Measurements from ENCODE around the gene MTHFD1. TPM values are rescaled to one million over a fixed set of nuclear protein-coding genes. Genes with fewer than 3 reads are reported as not detected.

The MTHFD1 gene
- polyA plus RNA-seq, 3 donors, result 11.8 to 21.3 (median 14.3) TPM

DNA sequence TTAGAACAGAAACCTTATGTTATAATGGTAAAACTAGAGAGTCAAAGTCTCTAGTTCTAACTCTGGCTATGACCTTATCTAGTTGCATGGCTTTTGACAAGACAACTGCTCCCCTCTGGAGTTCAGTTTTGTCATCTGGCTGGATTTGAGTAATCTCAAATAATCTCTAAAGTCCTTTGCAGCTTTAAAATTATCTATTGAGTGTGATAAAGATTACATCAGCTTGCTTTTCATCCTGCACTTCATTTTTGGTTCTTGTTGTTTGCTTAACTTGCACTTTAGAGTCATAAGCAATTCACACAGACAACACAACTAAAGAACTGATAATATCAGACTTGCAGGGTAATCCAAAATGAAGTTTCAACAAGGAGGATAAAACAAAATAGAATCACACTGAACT lies 79.4 kb downstream of the MTHFD1 start:
- no peak overlapping the region for H3K27ac Mint-ChIP-seq
- H3K36me3 Mint-ChIP-seq, result peaks cover 11 to 17% of the 10 kb centered on the region in 2 donors
- TF ChIP-seq, protein P1, sequence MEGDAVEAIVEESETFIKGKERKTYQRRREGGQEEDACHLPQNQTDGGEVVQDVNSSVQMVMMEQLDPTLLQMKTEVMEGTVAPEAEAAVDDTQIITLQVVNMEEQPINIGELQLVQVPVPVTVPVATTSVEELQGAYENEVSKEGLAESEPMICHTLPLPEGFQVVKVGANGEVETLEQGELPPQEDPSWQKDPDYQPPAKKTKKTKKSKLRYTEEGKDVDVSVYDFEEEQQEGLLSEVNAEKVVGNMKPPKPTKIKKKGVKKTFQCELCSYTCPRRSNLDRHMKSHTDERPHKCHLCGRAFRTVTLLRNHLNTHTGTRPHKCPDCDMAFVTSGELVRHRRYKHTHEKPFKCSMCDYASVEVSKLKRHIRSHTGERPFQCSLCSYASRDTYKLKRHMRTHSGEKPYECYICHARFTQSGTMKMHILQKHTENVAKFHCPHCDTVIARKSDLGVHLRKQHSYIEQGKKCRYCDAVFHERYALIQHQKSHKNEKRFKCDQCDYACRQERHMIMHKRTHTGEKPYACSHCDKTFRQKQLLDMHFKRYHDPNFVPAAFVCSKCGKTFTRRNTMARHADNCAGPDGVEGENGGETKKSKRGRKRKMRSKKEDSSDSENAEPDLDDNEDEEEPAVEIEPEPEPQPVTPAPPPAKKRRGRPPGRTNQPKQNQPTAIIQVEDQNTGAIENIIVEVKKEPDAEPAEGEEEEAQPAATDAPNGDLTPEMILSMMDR (IDR thresholded peaks at IDR 0.05), result no peak
- Histone ChIP-seq H3K36me3 (replicated peaks in 1 of 2; ENCODE audit: control insufficient read depth in 1 of 2, insufficient read depth in 2 of 2, low read length in 2 of 2) (no peaks in the 10 kb centered on the region), H3K4me2 (replicated peaks; ENCODE audit: extremely low read depth, low read length, poor library complexity, severe bottlenecking) (no peak overlapping the region), H2AFZ (ENCODE audit: insufficient read depth, low read depth, low read length, poor library complexity, severe bottlenecking) (no peak overlapping the region), H3K27me3 (ENCODE audit: control insufficient read depth in 2 of 2, insufficient read depth in 2 of 2, low read length in 2 of 2) (peaks cover 30 to 35% of the 10 kb centered on the region in 2 donors), H3K27ac (ENCODE audit: low read depth in 1 of 2, low read length in 2 of 2) (no peak overlapping the region), H3K4me1 (ENCODE audit: control insufficient read depth in 1 of 2, insufficient read depth in 2 of 2, low read length in 2 of 2) (peaks cover 17% of the 10 kb centered on the region in 2 donors), H3K4me3 (replicated peaks in 1 of 3; ENCODE audit: low read depth in 2 of 3, low read length in 3 of 3) (no peak overlapping the region), H3K9me3 (replicated peaks in 1 of 2; ENCODE audit: control insufficient read depth in 1 of 2, insufficient read depth in 1 of 2, low read length in 2 of 2) (no peaks in the 10 kb centered on the region), H4K20me1 (ENCODE audit: insufficient read depth, low read length) (no peaks in the 10 kb centered on the region), H3K79me2 (ENCODE audit: insufficient read depth, low read length) (no peaks in the 10 kb centered on the region), H3K9ac (ENCODE audit: insufficient read depth, low read length, poor library complexity, severe bottlenecking) (no peak overlapping the region)
- intact Hi-C loops (cut with micrococcal nuclease), result no loop called here
- peaks cover 24 to 38% (median 31%) of the 10 kb centered on the region in 3 donors for H3K27me3 Mint-ChIP-seq (ENCODE audit: low read depth in 3 of 3)
- H3K9me3 Mint-ChIP-seq, result peaks cover 0 to 8% (median 2%) of the 10 kb centered on the region in 7 donors
- no peak for DNase-seq
- no peak overlapping the region for H3K4me3 Mint-ChIP-seq
- peaks cover 20% of the 10 kb centered on the region for H3K4me1 Mint-ChIP-seq

DNA sequence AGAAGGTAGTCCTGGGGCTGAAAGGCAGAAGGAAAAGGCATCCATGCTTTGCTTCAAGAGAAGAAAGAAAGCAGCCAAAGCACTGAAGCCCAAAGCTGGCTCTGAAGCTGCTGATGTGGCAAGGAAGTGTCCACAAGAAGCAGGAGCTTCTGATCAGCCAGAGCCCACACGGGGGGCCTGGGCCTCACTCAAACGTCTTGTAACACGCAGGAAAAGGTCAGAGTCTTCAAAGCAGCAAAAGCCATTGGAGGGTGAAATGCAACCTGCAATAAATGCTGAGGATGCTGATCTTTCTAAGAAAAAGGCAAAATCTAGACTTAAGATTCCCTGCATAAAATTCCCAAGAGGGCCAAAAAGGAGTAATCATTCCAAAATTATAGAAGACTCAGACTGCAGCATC lies 80.3 kb downstream of the MTHFD1 start:
- Histone ChIP-seq H3K79me2 (ENCODE audit: insufficient read depth, low read length) (no peaks in the 10 kb centered on the region), H3K9me3 (replicated peaks in 1 of 2; ENCODE audit: control insufficient read depth in 1 of 2, insufficient read depth in 1 of 2, low read length in 2 of 2) (no peaks in the 10 kb centered on the region), H4K20me1 (ENCODE audit: insufficient read depth, low read length) (no peaks in the 10 kb centered on the region), H3K9ac (ENCODE audit: insufficient read depth, low read length, poor library complexity, severe bottlenecking) (no peak overlapping the region), H3K27ac (ENCODE audit: low read depth in 1 of 2, low read length in 2 of 2) (no peak overlapping the region), H3K4me3 (replicated peaks in 1 of 3; ENCODE audit: low read depth in 2 of 3, low read length in 3 of 3) (no peak overlapping the region), H3K4me2 (replicated peaks; ENCODE audit: extremely low read depth, low read length, poor library complexity, severe bottlenecking) (no peak overlapping the region), H2AFZ (ENCODE audit: insufficient read depth, low read depth, low read length, poor library complexity, severe bottlenecking) (no peak overlapping the region), H3K4me1 (ENCODE audit: control insufficient read depth in 1 of 2, insufficient read depth in 2 of 2, low read length in 2 of 2) (peaks cover 17% of the 10 kb centered on the region in 2 donors), H3K27me3 (ENCODE audit: control insufficient read depth in 2 of 2, insufficient read depth in 2 of 2, low read length in 2 of 2) (peaks cover 30 to 35% of the 10 kb centered on the region in 2 donors), H3K36me3 (replicated peaks in 1 of 2; ENCODE audit: control insufficient read depth in 1 of 2, insufficient read depth in 2 of 2, low read length in 2 of 2) (no peaks in the 10 kb centered on the region)
- Mint-ChIP-seq H3K4me3 (no peak overlapping the region), H3K27ac (no peak overlapping the region), H3K27me3 (ENCODE audit: low read depth in 3 of 3) (peaks cover 24 to 35% (median 31%) of the 10 kb centered on the region in 3 donors), H3K4me1 (peaks cover 20% of the 10 kb centered on the region), H3K36me3 (peaks cover 11 to 13% of the 10 kb centered on the region in 2 donors), H3K9me3 (peaks cover 0 to 8% (median 2%) of the 10 kb centered on the region in 7 donors)
- WGBS (ENCODE audit: insufficient coverage), result 86% methylated on average over 3 of the region's 3 CpGs
- intact Hi-C loops (cut with micrococcal nuclease), result no loop called here
- no peak for DNase-seq
- TF ChIP-seq, protein P1 (IDR thresholded peaks at IDR 0.05), result no peak

All from CD14-positive monocyte (primary cell).